Kidney epithelial cell (primary cell): ENCODE results near the gene ZNF768. TPM values are rescaled to one million over a fixed set of nuclear protein-coding genes. Genes with fewer than 3 reads are reported as not detected.

Experiments used
- DNase-seq: peaks from one replicate; pipeline ENCODE4 v3.0.0-alpha.2; 2010; ENCODE audit warnings: low read depth
- H3K27me3 ChIP-seq: 2 replicates; pipeline ENCODE4 v1.6.0; 2011; ENCODE audit warnings: low read length; ENCODE audit not compliant: control insufficient read depth, insufficient read depth
- H3K36me3 ChIP-seq: 2 replicates; pipeline ENCODE4 v1.5.1; 2011; ENCODE audit warnings: low read length; ENCODE audit not compliant: control insufficient read depth, insufficient read depth
- H3K4me3 ChIP-seq: 2 replicates; pipeline ENCODE4 v1.5.1; 2011; ENCODE audit warnings: low read depth, mild to moderate bottlenecking, control low read depth, low read length
- total RNA-seq: library from RNA; depleted of rRNA; stranded (reverse); fragments of >200 nt; gene quantifications from 2 replicates; pipeline ENCODE4 v1.2.3, GENCODE V29; 2015
- TF ChIP-seq, protein P1 (sequence below): IDR thresholded peaks from 2 replicates; pipeline ENCODE4 v1.5.1; 2011; ENCODE audit warnings: mild to moderate bottlenecking, moderate library complexity, low read length, control low read depth, inconsistent platforms; ENCODE audit not compliant: insufficient read depth, poor library complexity, severe bottlenecking

Gene ZNF768
- total RNA-seq, 1 donor from 2014 or later = 59.5 TPM

DNA sequence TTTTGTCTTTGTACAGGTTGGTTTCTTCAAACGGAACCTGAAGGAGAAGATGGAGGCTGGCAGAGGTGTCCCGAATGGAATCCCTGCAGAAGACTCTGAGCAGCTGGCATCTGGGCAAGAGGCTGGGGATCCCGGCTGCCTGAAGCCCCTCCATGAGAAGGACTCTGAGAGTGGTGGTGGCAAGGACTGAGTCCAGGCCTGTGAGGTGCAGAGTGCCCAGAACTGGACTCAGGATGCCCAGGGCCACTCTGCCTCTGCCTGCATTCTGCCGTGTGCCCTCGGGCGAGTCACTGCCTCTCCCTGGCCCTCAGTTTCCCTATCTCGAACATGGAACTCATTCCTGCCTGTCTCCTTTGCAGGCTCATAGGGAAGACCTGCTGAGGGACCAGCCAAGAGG lies 4.9 kb downstream of the ZNF768 start:
- no peak for DNase-seq
- Histone ChIP-seq H3K4me3 (no peak overlapping the region), H3K36me3 (no peaks in the 10 kb centered on the region), H3K27me3 (no peaks in the 10 kb centered on the region)
- TF ChIP-seq, protein P1, sequence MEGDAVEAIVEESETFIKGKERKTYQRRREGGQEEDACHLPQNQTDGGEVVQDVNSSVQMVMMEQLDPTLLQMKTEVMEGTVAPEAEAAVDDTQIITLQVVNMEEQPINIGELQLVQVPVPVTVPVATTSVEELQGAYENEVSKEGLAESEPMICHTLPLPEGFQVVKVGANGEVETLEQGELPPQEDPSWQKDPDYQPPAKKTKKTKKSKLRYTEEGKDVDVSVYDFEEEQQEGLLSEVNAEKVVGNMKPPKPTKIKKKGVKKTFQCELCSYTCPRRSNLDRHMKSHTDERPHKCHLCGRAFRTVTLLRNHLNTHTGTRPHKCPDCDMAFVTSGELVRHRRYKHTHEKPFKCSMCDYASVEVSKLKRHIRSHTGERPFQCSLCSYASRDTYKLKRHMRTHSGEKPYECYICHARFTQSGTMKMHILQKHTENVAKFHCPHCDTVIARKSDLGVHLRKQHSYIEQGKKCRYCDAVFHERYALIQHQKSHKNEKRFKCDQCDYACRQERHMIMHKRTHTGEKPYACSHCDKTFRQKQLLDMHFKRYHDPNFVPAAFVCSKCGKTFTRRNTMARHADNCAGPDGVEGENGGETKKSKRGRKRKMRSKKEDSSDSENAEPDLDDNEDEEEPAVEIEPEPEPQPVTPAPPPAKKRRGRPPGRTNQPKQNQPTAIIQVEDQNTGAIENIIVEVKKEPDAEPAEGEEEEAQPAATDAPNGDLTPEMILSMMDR = no peak

DNA sequence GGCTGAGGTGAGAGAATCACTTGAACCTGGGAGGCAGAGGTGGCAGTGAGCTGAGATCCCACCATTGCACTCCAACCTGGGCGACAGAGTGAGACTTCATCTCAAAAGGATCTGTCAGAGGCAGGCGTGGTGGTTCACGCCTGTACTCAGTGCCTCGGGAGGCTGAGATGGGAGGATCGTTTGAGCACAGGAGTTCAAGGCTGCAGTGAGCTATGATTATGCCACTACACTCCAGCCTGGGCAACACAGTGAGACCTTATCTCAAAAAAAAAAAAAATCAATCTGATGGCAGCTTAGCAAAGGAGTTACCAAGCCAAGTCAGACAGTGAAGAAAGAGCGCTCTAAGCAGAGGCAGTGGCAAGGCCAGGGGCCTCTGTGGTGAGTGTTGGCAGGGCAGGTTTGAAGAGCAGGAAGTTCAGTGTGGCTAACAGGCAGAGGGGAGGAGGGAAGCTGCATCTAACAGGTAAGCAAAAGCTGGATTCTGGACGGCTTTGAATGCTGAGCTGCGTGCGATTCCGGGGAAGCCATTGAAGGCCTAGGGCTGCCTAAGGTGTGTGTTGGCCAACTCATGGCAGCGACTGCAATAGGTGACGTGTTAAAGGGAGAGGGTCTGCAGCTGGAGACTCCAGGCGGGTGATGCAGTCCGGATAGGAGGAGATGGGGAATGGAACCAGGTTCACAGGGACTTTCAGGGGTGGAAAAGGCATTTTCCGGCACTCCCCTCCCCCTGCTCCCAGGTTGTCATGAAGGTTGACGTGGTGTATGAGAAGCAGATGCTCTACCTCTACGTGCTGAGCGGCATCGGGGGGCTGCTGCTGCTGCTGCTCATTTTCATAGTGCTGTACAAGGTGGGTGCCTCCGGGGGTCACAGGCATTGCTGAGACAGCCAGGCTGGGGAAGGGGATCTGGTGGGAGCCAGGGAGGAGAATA lies 7.0 kb downstream of the ZNF768 start:
- no peaks in the 10 kb centered on the region for H3K36me3 ChIP-seq
- H3K27me3 ChIP-seq = no peaks in the 10 kb centered on the region
- H3K4me3 ChIP-seq = no peak overlapping the region
- no peak for DNase-seq
- TF ChIP-seq, protein P1 = no peak

DNA sequence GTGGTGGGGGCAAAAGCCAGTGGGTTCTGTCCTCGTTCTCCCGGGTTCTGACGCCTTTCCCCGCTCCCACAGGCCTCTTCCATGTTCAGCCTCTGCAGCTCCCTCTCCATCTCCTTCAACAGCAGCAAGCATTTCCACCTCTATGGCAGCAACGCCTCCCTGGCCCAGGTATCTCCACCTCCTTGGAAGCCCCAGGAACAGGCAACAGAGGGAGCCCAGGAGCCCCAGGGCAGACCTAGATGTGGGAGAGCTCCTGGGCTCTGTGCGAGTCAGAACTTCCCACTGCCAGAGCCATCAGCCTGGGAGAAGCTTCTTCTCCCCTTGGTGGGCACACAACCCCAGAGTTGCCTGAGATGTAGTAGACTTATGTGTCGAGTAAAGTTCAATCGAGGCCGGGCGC lies 7.8 kb downstream of the ZNF768 start:
- Histone ChIP-seq H3K36me3 (no peaks in the 10 kb centered on the region), H3K4me3 (no peak overlapping the region), H3K27me3 (no peaks in the 10 kb centered on the region)
- TF ChIP-seq, protein P1 = no peak
- no peak for DNase-seq

DNA sequence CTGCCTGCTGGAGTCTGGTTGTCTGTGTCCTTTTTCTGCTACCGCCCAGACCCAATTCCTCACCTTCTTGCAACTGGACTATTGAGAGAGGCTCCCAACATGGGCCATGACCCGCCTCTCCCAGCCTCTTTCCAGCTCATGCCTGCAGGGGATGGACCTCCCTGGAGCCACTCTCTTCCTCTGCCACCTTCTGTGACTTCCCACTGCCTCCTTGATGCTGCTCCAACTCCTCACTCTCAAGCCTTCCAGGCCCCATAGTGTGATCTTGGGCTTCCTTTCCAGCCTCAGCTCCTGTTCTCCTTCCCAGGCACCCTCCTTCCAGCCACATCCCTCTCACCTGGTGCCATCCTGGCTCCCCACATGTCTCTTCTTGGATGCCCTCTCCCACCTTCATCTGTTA lies 11.1 kb downstream of the ZNF768 start:
- no peaks in the 10 kb centered on the region for H3K36me3 ChIP-seq
- H3K4me3 ChIP-seq = no peak overlapping the region
- H3K27me3 ChIP-seq = no peaks in the 10 kb centered on the region
- no peak for DNase-seq
- TF ChIP-seq, protein P1 = no peak

DNA sequence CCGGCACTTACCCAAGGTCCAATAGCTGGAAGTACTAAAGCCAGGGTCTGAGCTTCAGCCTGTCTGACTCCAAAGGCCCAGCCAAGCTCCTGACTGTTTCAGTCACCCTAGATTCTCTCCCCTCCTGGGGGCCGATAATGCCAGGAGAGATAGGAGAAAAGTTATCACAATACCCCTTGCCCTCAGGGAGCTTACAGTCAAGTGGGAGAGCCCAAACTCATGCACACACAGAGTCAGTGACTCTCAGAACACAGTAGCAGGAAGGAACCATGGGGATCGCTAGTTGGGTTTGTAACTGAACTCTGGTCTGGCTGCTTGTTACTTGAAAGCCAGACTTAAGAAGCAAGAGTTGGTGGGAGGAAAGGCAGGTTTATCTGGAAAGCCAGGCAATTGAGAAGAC lies 14.9 kb downstream of the ZNF768 start:
- Histone ChIP-seq H3K4me3 (no peak overlapping the region), H3K36me3 (no peaks in the 10 kb centered on the region), H3K27me3 (no peaks in the 10 kb centered on the region)
- TF ChIP-seq, protein P1 = no peak
- DNase-seq = no peak

DNA sequence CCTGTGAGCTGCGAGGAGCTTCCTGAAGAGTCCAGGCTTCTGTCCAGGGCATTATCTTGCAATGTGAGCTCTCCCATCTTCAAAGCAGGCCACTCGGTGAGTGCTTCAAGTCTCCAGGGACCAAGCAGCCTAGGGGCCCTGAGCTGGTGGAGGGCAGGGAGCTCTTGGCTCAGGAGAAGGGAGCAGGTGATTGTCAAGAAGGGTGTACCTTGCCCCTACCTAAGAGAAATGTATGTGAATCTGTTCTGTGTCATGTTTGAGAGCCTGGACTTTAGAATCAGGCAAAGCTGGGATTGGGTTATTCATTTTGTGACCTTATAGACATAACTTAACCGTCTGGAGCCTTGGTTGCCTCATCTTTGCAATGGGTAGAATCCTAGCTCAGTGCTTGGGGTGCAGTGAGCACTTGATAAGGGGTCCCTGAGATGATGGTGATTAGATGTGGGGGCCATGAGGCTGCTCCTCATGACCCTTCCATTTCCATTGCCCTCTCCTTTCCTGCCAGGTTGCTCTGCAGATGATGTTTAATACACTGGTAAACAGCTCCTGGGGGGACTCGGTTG lies 15.9 kb downstream of the ZNF768 start:
- DNase-seq = no peak
- TF ChIP-seq, protein P1 = no peak
- Histone ChIP-seq H3K27me3 (no peaks in the 10 kb centered on the region), H3K36me3 (no peaks in the 10 kb centered on the region), H3K4me3 (no peak overlapping the region)
